Right kidney (tissue), 1 donor: ENCODE results near the gene GABRR2.
"Not testable (repeated sequence)": the region's sequence is repeated elsewhere in the genome, so short reads cannot be mapped to it uniquely, and the experiment has no call there.

Experiments
- DNase-seq: peaks from one replicate; pipeline ENCODE4 v3.0.0-alpha.2; 2016

The GABRR2 gene

GRCh38 chr6:89257781-89258180, 57.3 kb downstream of the GABRR2 start:
- DNase-seq = no peak

DNA sequence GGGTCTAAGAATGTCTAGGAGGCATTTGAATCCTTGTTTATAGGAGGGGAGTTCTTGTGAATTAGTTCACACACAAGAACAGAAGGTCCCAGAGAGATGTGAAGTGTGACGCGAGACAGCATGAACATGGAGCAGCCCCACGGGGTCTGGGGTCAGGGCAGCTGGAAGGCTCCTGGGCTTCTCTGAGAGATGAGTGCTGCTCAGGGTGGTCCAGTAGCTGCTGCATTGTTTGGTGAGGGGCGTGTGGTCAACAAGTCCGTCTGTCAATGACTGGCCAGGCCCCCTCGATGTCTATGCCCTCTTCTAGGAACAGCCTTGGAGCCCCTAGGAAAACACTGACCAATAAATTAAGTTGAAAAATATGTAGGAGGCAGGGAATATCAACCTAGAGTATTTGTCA, 57.8 kb downstream of the GABRR2 start:
- no peak for DNase-seq

DNA sequence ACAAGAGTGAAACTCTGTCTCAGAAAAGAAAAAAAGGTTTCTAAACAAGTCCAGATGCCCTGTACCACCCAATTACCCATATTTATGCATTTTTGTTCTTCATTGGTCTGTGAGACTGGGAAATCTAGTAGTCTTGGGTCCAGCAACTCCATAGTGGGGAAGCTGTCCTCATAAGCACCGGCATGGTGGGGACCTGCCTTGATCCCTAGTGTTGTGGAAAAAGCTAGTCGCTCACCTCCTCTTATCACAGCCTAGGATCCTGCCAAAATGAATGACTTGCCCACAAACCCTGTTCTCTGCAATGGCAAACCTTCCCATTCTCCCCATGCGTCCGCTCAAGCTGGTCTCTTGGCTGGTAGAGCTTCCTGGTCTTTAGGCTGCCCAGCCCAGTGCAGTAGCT, 59.7 kb downstream of the GABRR2 start:
- no peak for DNase-seq

GRCh38 chr6:89254569-89254968, 60.5 kb downstream of the GABRR2 start:
- no peak for DNase-seq

GRCh38 chr6:89252907-89253306, 62.2 kb downstream of the GABRR2 start:
- DNase-seq = no peak

- no peak for DNase-seq
These were observed 63.1 kb downstream of the GABRR2 start for GRCh38 chr6:89251976-89252375.

DNA sequence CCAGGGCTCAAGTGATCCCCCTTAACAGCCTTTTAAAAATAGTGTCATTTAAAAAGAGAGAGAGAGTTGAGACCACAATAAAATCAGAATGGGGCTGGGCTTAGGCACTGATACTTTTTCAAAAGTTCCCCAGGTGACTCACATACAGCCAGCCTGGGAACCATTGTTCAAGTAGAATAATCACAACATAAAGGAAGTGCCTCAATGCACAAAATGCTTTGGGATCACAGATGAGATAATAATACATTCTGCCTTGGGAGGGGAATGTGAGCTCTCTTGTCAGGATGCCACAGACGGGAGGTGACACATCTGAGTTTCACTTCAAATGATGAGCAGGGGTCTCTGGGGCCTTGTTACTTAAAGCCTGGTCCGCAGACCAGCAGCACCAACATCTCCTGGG, 63.9 kb downstream of the GABRR2 start:
- no peak for DNase-seq

GRCh38 chr6:89250239-89250638, 64.9 kb downstream of the GABRR2 start:
- DNase-seq = no peak

DNA sequence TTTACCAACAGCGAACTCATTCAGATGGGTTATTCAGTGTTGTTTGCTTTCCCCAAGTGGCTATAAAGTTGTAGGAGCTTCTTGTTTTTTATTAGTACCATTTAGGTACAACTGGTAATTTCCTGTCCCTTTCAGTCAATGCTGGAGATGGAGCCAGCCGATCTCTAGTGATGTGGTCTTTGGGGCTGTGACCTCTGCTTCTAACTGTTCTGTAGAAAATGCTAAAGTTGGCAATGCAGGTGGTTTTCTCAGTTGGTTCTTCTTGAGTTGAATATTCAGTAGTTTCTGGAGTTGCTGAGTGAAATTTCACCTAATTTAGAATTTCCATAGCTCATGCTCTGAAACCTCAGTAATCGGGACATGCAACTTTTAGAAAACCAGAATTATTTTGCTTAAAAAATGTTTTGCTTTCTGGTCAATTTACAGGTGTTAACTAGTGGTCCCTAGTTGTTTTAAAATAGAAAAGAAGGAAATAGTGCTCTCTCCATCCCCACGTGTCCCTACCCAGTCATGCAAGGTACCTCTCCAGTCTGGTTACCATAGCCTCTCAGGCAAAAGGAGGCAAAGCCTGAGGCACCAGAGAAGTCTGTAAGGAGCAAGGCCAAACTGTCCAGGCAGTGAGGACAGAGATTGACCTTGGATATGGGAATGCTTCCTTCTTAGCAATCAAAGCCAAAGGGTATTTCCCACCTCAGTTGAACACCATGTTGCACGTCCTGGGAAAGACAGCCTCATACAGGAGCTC, 70.7 kb downstream of the GABRR2 start:
- DNase-seq = no peak

GRCh38 chr6:89243331-89243629, 71.8 kb downstream of the GABRR2 start:
- no peak for DNase-seq

- no peak for DNase-seq
These were observed 72.3 kb downstream of the GABRR2 start for GRCh38 chr6:89242574-89243330.

DNA sequence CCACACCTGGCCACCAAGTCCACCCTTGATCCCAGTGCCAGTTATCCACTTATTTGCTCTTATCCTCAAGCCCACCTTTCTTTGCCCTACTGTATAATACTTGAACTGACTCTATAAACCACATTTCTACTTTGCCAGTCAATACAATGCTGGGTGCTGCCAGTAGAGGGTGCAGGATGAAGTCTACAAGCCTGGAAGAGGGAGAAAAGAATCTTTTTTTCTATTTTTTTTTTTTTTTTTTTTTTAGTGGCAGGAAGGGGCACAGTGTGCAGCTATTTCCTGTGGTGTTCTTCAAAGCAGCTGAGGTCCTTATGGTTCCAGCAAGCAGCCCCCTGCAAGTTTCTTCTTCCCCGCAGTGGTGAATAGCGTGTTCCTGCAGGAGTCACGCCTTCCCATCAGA, 75.8 kb downstream of the GABRR2 start:
- no peak for DNase-seq

GRCh38 chr6:89237158-89237557, 77.9 kb downstream of the GABRR2 start:
- no peak for DNase-seq

DNA sequence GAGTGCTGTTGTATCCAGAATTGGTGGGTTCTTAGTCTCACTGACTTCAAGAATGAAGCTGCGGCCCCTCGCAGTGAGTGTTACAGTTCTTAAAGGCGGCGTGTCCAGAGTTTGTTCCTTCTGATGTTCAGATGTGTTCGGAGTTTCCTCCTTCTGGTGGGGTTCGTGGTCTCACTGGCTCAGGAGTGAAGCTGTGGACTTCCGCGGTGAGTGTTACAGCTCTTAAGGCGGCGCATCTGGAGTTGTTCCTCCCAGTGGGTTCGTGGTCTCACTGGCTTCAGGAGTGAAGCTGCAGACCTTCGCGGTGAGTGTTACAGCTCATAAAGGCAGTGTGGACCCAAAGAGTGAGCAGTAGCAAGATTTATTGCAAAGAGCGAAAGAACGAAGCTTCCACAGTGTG, 81.5 kb downstream of the GABRR2 start:
- DNase-seq = not testable (repeated sequence)

DNA sequence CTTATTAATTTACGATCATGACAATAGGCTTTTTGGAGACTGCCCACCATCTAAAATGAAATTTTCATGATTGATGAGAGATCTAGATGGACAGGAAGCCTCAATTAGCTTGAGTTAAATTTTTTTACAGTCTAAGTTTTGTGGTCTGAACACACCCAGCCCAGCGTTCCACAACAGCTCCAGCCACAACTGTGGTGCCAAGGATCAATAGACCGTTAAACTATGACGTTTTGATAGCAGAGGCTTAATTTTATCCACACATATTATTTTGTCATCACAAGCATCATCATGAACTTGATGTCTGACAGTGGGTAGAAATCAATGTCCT, 92.4 kb downstream of the GABRR2 start:
- DNase-seq = no peak

- DNase-seq = no peak
These were observed 93.0 kb downstream of the GABRR2 start for GRCh38 chr6:89221971-89222711.

DNA sequence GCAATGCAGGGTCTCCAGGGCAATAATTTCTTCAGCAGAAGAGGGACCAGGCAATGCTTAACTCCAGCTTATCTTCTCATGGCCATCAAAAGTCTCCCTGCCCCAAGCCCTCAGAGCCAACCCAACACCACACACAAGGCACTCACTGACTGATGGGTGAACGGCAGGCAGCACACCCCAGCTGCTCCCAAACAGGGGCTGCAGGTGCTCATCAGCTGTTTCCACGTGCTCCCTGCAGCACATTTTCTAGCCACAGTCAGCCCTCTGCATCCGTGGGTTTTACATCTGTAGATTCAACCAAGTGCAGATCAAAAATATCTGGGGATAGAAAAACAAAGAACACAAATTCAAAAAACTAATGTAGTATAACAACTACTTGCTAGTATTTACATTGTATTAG, 94.0 kb downstream of the GABRR2 start:
- no peak for DNase-seq

- DNase-seq = no peak
These were observed 97.7 kb downstream of the GABRR2 start, which contains the start of gene GABRR1 for GRCh38 chr6:89217299-89217910. Gene GABRR1 (minus strand): TSS chr6:89217358. CDS start chr6:89217322, 36 bp downstream.

GRCh38 chr6:89216411-89216810, 98.7 kb downstream of the GABRR2 start:
- no peak for DNase-seq

DNA sequence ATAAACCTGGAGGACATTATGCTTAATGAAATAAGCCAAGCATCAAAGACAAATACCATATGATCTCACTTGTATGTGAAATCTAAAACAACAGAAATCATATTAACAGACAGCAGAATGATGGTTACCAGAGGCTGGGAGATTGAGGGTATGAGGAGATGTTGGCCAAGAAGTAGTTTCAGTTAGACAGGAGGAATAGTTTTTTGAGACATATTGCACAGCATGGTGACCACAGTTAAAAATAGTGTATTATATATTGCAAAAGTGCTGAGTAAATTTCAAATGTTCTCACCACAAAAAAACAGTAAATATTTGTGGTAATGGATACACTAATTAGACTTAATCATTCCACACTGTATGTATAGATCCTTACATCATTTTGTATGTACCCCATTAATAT, 99.7 kb downstream of the GABRR2 start:
- DNase-seq = no peak

- no peak for DNase-seq
These were observed 100.9 kb downstream of the GABRR2 start for GRCh38 chr6:89214197-89214596.

- DNase-seq = no peak
These were observed 102.6 kb downstream of the GABRR2 start for GRCh38 chr6:89212472-89212871.

DNA sequence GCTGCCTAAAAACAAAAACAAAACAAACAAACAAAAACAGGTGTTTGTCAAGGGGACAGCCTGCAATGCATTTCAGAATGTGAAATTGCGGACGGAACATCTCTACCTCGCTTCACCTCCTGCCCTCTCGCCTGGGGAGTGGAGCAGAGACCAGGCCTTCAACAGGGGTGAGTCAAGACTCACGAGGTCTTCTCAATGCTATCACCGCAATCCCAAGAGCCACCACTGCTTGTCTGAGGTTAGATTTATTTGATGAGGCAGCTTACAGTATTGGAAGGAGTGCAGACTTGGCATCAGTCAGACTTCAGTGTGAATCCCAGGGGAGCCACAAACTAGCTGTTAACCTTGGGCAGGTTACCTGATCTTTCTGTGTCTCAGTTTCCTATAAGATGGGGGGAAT, 105.6 kb downstream of the GABRR2 start:
- DNase-seq = no peak
